Suprapubic skin (tissue), 4 donors: ENCODE data around the gene SLC7A10. TPM values are rescaled to one million over a fixed set of nuclear protein-coding genes. Genes with fewer than 3 reads are reported as not detected.

ENCODE experiments used
- DNase-seq, 2 donors: peaks; one replicate each; pipeline ENCODE4 v3.0.0-alpha.2; 2019; ENCODE audit warnings: low spot score in 2 of 2
- H3K27ac ChIP-seq: fragments of 200-600 bp; sonication (generic); one replicate; pipeline ENCODE4 v1.5.1; 2019
- H3K27me3 ChIP-seq: fragments of 200-600 bp; sonication (generic); one replicate; pipeline ENCODE4 v1.5.1; 2019
- H3K36me3 ChIP-seq: fragments of 200-600 bp; sonication (generic); one replicate; pipeline ENCODE4 v1.5.1; 2019
- H3K4me1 ChIP-seq: fragments of 200-600 bp; sonication (generic); one replicate; pipeline ENCODE4 v1.5.1; 2019
- H3K4me3 ChIP-seq: fragments of 200-600 bp; sonication (generic); one replicate; pipeline ENCODE4 v1.5.1; 2019; ENCODE audit warnings: mild to moderate bottlenecking
- H3K9me3 ChIP-seq: fragments of 200-600 bp; sonication (generic); one replicate; pipeline ENCODE4 v1.5.1; 2019
- CTCF ChIP-seq, 2 donors: fragments of 200-600 bp in 1 of 2; fragments of 450-650 bp in 1 of 2; sonication (generic) in 1 of 2; IDR thresholded peaks; one replicate each; pipeline ENCODE4 v1.5.1; 2016 to 2019; ENCODE audit warnings: antibody characterized with exemption in 2 of 2, mild to moderate bottlenecking in 1 of 2, moderate library complexity in 1 of 2
- EP300 ChIP-seq: sonication (generic); formaldehyde crosslinking; IDR thresholded peaks from one replicate; pipeline ENCODE4 v1.6.1; 2017; ENCODE audit warnings: antibody characterized with exemption
- POLR2A ChIP-seq, 2 donors: fragments of 450-650 bp; IDR thresholded peaks; one replicate each; pipeline ENCODE4 v1.6.1; 2017; ENCODE audit warnings: antibody characterized with exemption in 2 of 2, mild to moderate bottlenecking in 2 of 2, moderate library complexity in 2 of 2
- POLR2AphosphoS5 ChIP-seq, 3 donors: sonication (generic); formaldehyde crosslinking; IDR thresholded peaks; one replicate each; pipeline ENCODE4 v1.6.1; 2017; ENCODE audit warnings: antibody characterized with exemption in 3 of 3
- WGBS: methylation state at CpG from one replicate; pipeline ENCODE4 v1.1.5; 2018; 5-methylcytosine and 5-hydroxymethylcytosine counted together
- total RNA-seq, 4 donors: library from RNA; depleted of rRNA; stranded (reverse); fragments of >200 nt; gene quantifications; one replicate each; pipeline ENCODE4 v1.1.0, GENCODE V29; 2016

The SLC7A10 gene
- total RNA-seq, 4 donors from 2014 or later, result 0.38 to 0.93 TPM; not detected in 2

GRCh38 chr19:33264881-33265445, 39.3 kb upstream of the SLC7A10 start:
- no peak overlapping the region for H3K4me3 ChIP-seq
- TF ChIP-seq CTCF (IDR thresholded peaks at IDR 0.05) (no peak), EP300 (no peak)
- no peak overlapping the region for H3K27ac ChIP-seq
- no peaks in the 10 kb centered on the region for H3K9me3 ChIP-seq
- H3K4me1 ChIP-seq, result peaks cover 1% of the 10 kb centered on the region
- whole genome bisulfite sequencing, result 90% methylated on average over 12 of the region's 14 CpGs
- no peaks in the 10 kb centered on the region for H3K27me3 ChIP-seq
- DNase-seq, result no peak
- no peaks in the 10 kb centered on the region for H3K36me3 ChIP-seq

GRCh38 chr19:33263325-33264023, 37.8 kb upstream of the SLC7A10 start:
- H3K36me3 ChIP-seq, result no peaks in the 10 kb centered on the region
- 79% methylated on average over 24 of the region's 25 CpGs for WGBS

GRCh38 chr19:33261511-33262189, 36.0 kb upstream of the SLC7A10 start:
- peaks cover 5% of the 10 kb centered on the region for H3K9me3 ChIP-seq
- WGBS, result 75% methylated on average over 6 of the region's 14 CpGs
- no peaks in the 10 kb centered on the region for H3K4me1 ChIP-seq
- TF ChIP-seq EP300 (no peak), POLR2AphosphoS5 (IDR thresholded peaks at IDR 0.05) (no peak), CTCF (IDR thresholded peaks at IDR 0.05) (no peak), POLR2A (IDR thresholded peaks at IDR 0.05) (no peak)
- H3K4me3 ChIP-seq, result no peak overlapping the region
- H3K27ac ChIP-seq, result no peak overlapping the region
- no peaks in the 10 kb centered on the region for H3K36me3 ChIP-seq
- no peaks in the 10 kb centered on the region for H3K27me3 ChIP-seq
- no peak for DNase-seq

More at GRCh38 chr19:33263325-33264023, 37.8 kb upstream of the SLC7A10 start:
- no peak for TF ChIP-seq POLR2AphosphoS5 (IDR thresholded peaks at IDR 0.05)
- no peak for TF ChIP-seq CTCF (IDR thresholded peaks at IDR 0.05)
- TF ChIP-seq EP300, result no peak
- TF ChIP-seq POLR2A (IDR thresholded peaks at IDR 0.05), result no peak
- Histone ChIP-seq H3K27ac (no peak overlapping the region), H3K4me1 (no peaks in the 10 kb centered on the region), H3K9me3 (no peaks in the 10 kb centered on the region), H3K4me3 (no peak overlapping the region), H3K27me3 (no peaks in the 10 kb centered on the region)
- no peak for DNase-seq

- Histone ChIP-seq H3K27ac (no peak overlapping the region), H3K4me3 (no peak overlapping the region), H3K4me1 (no peaks in the 10 kb centered on the region), H3K27me3 (no peaks in the 10 kb centered on the region), H3K9me3 (peaks cover 5% of the 10 kb centered on the region), H3K36me3 (no peaks in the 10 kb centered on the region)
- WGBS, result 68% methylated on average over 8 of the region's 24 CpGs
- TF ChIP-seq POLR2AphosphoS5 (IDR thresholded peaks at IDR 0.05) (no peak), EP300 (no peak), POLR2A (IDR thresholded peaks at IDR 0.05) (no peak), CTCF (IDR thresholded peaks at IDR 0.05) (no peak)
- DNase-seq, result no peak
These were observed 35.2 kb upstream of the SLC7A10 start for GRCh38 chr19:33260628-33261418.

- 88% methylated on average over 6 of the region's 6 CpGs for WGBS
- no peaks in the 10 kb centered on the region for H3K27me3 ChIP-seq
- H3K4me1 ChIP-seq, result no peaks in the 10 kb centered on the region
- peaks cover 5% of the 10 kb centered on the region for H3K9me3 ChIP-seq
- TF ChIP-seq POLR2AphosphoS5 (IDR thresholded peaks at IDR 0.05), result no peak
- no peak for TF ChIP-seq EP300
- TF ChIP-seq POLR2A (IDR thresholded peaks at IDR 0.05), result no peak
- no peaks in the 10 kb centered on the region for H3K36me3 ChIP-seq
- no peak for DNase-seq
- no peak overlapping the region for H3K4me3 ChIP-seq
- H3K27ac ChIP-seq, result no peak overlapping the region
These were observed 33.9 kb upstream of the SLC7A10 start for GRCh38 chr19:33259539-33259938.
